Keratinocyte (primary cell): ENCODE results near the gene NAPG. TPM values are rescaled to one million over a fixed set of nuclear protein-coding genes. Genes with fewer than 3 reads are reported as not detected.
"Not testable (repeated sequence)": the region's sequence is repeated elsewhere in the genome, so short reads cannot be mapped to it uniquely, and the experiment has no call there.

Source experiments
- DNase-seq: peaks from one replicate; pipeline ENCODE4 v3.0.0-alpha.2; 2011; ENCODE audit warnings: low read depth, missing footprints, low spot score
- FAIRE-seq: peaks from 2 replicates; lab custom pipeline; 2011; peaks lifted over from hg19 to GRCh38; lab: Jason Lieb, UNC
- H2AFZ ChIP-seq: 2 replicates; pipeline ENCODE4 v1.6.0; 2012; ENCODE audit warnings: low read length, control low read depth, inconsistent platforms; ENCODE audit not compliant: control insufficient read depth
- H3K27ac ChIP-seq: 2 replicates; pipeline ENCODE4 v1.5.1; 2011; ENCODE audit warnings: low read length; ENCODE audit not compliant: control insufficient read depth, insufficient read depth
- H3K27me3 ChIP-seq: 3 replicates; pipeline ENCODE4 v1.6.0; 2011; ENCODE audit warnings: low read length; ENCODE audit not compliant: control insufficient read depth, insufficient read depth; ENCODE audit errors: extremely low read depth
- H3K36me3 ChIP-seq, 2 experiments: 2 replicates in 1 of 2; 3 replicates in 1 of 2; pipeline ENCODE4 v1.5.1; 2011; ENCODE audit warnings: low read length in 2 of 2, mild to moderate bottlenecking in 1 of 2; ENCODE audit not compliant: control insufficient read depth in 2 of 2, insufficient read depth in 2 of 2; ENCODE audit errors: extremely low read depth in 1 of 2
- H3K4me1 ChIP-seq: 3 replicates; pipeline ENCODE4 v1.5.1; 2011; ENCODE audit warnings: low read length; ENCODE audit not compliant: control insufficient read depth, insufficient read depth; ENCODE audit errors: extremely low read depth
- H3K4me2 ChIP-seq: 3 replicates; pipeline ENCODE4 v1.6.0; 2011; ENCODE audit warnings: low read depth, low read length; ENCODE audit not compliant: control insufficient read depth, insufficient read depth; ENCODE audit errors: extremely low read depth
- H3K4me3 ChIP-seq, 3 experiments: fragments of 200-600 bp in 1 of 3; sonication (generic) in 1 of 3; 2 replicates in 2 of 3; 3 replicates in 1 of 3; pipeline ENCODE4 v1.5.1; 2011 to 2016; ENCODE audit warnings: low read length in 3 of 3, mild to moderate bottlenecking in 3 of 3, control low read depth in 2 of 3, inconsistent platforms in 1 of 3, low read depth in 1 of 3, mixed read lengths in 1 of 3, mixed run types in 1 of 3, moderate library complexity in 1 of 3; ENCODE audit not compliant: control insufficient read depth in 2 of 3, insufficient read depth in 2 of 3; ENCODE audit errors: extremely low read depth in 1 of 3
- H3K79me2 ChIP-seq: 2 replicates; pipeline ENCODE4 v1.6.0; 2012; ENCODE audit warnings: low read length; ENCODE audit not compliant: control insufficient read depth, insufficient read depth
- H3K9ac ChIP-seq: 3 replicates; pipeline ENCODE4 v1.6.0; 2011; ENCODE audit warnings: low read length; ENCODE audit not compliant: control insufficient read depth, insufficient read depth; ENCODE audit errors: extremely low read depth
- H3K9me1 ChIP-seq: 3 replicates; pipeline ENCODE4 v1.6.0; 2011; ENCODE audit warnings: low read length; ENCODE audit not compliant: control insufficient read depth, insufficient read depth; ENCODE audit errors: extremely low read depth
- H3K9me3 ChIP-seq: 2 replicates; pipeline ENCODE4 v1.5.1; 2012; ENCODE audit warnings: low read depth, low read length; ENCODE audit not compliant: control insufficient read depth
- H4K20me1 ChIP-seq: 3 replicates; pipeline ENCODE4 v1.6.0; 2011; ENCODE audit warnings: low read length; ENCODE audit not compliant: control insufficient read depth, insufficient read depth; ENCODE audit errors: extremely low read depth
- EZH2 ChIP-seq: IDR thresholded peaks from one replicate; pipeline ENCODE4 v1.6.1; 2012; ENCODE audit warnings: inconsistent platforms, mild to moderate bottlenecking, low read length, moderate library complexity
- dilution Hi-C: fragments of 300-500 bp; cut with MboI; formaldehyde crosslinking; loops from one replicate; pipeline ENCODE4 v1.7.0; 2020; ENCODE audit warnings: low sequenced_read_pairs; ENCODE audit not compliant: extremely low pct_ligation_motif_present
- polyA plus RNA-seq, 5 experiments: library from polyadenylated mRNA; depleted of rRNA in 3 of 5; stranded (reverse) in 3 of 5; stranded (forward) in 1 of 5; unstranded in 1 of 5; fragments of >200 nt; gene quantifications; 1 replicate in 1 of 5; 2 replicates in 3 of 5; 3 replicates in 1 of 5; pipeline versions ENCODE4 v1.2.1 to v1.2.3, GENCODE V29; 2011 to 2012; ENCODE audit warnings: missing spikeins in 2 of 5, low read depth in 1 of 5, low replicate concordance in 1 of 5
- TF ChIP-seq, protein P1 (sequence below), 3 experiments: IDR thresholded peaks in 1 of 3; conservative IDR thresholded peaks in 1 of 3; optimal IDR thresholded peaks in 1 of 3; 2 replicates in 2 of 3; 3 replicates in 1 of 3; pipeline versions ENCODE3 to v1.5.1; 2011; ENCODE audit warnings: low read length in 3 of 3, mild to moderate bottlenecking in 3 of 3, moderate library complexity in 2 of 3, control low read depth in 1 of 3, inconsistent platforms in 1 of 3; ENCODE audit not compliant: insufficient read depth in 2 of 3; ENCODE audit errors: extremely low read depth in 1 of 3

The NAPG gene
- polyA plus RNA-seq, 1 donor (not counting 4 experiments of a cell fraction or from before 2014, with no cell fraction given) = 30.8 TPM

DNA sequence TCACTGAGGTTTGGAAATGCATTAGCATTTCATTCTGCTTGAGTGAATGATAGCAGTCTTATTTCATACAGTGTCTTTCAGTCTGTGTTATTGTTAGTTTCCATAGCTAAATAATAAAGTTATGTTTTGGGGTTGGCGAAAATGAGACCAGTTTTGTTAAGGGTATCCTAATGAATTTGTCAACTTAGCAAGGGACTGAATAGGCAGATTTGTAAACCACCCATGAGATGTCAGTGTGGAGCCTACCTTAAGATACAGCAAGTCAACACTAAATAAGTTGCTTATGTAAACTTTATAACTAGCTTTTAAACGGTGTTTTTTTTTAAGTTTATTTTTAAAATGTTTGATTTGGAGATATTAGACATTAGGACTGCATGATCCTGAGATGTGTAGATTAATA is 11.9 kb downstream of the NAPG start:
- H3K27ac ChIP-seq = no peak overlapping the region
- H3K4me2 ChIP-seq = no peak overlapping the region
- H3K9me1 ChIP-seq = no peaks in the 10 kb centered on the region
- H4K20me1 ChIP-seq = no peaks in the 10 kb centered on the region
- no peak overlapping the region for H3K4me3 ChIP-seq
- H2AFZ ChIP-seq = no peak overlapping the region
- no peaks in the 10 kb centered on the region for H3K4me1 ChIP-seq
- DNase-seq (no peak), FAIRE-seq (no peak)
- TF ChIP-seq, protein P1, sequence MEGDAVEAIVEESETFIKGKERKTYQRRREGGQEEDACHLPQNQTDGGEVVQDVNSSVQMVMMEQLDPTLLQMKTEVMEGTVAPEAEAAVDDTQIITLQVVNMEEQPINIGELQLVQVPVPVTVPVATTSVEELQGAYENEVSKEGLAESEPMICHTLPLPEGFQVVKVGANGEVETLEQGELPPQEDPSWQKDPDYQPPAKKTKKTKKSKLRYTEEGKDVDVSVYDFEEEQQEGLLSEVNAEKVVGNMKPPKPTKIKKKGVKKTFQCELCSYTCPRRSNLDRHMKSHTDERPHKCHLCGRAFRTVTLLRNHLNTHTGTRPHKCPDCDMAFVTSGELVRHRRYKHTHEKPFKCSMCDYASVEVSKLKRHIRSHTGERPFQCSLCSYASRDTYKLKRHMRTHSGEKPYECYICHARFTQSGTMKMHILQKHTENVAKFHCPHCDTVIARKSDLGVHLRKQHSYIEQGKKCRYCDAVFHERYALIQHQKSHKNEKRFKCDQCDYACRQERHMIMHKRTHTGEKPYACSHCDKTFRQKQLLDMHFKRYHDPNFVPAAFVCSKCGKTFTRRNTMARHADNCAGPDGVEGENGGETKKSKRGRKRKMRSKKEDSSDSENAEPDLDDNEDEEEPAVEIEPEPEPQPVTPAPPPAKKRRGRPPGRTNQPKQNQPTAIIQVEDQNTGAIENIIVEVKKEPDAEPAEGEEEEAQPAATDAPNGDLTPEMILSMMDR (optimal IDR thresholded peaks at IDR 0.05 in 1 of 3, IDR thresholded peaks at IDR 0.05 in 1 of 3, conservative IDR thresholded peaks at IDR 0.05 in 1 of 3; ENCODE audit: extremely low read depth in 1 of 3, insufficient read depth in 2 of 3, low read length in 3 of 3) = no peak
- no peak for TF ChIP-seq EZH2
- H3K79me2 ChIP-seq = peaks cover 17% of the 10 kb centered on the region
- no peaks in the 10 kb centered on the region for H3K27me3 ChIP-seq
- dilution Hi-C loops = no loop called here
- H3K9me3 ChIP-seq = no peaks in the 10 kb centered on the region
- H3K36me3 ChIP-seq = peaks cover 15% of the 10 kb centered on the region in 2 experiments
- H3K9ac ChIP-seq = no peak overlapping the region

DNA sequence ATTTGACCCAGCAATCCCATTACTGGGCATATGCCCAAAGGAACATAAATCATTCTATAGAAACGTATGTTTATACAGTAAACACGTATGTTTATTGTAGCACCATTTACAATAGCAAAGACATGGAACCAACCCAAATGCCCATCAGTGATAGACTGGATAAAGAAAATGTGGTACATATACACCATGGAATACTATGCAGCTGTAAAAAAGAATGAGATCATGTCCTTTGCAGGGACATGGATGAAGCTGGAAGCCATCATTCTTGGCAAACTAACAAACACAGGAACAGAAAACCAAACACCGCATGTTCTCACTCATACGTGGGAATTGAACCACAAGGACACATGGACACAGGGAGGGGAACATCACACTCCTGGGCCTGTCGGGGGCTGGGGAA is 13.3 kb downstream of the NAPG start:
- FAIRE-seq, H3K9ac ChIP-seq, H3K27ac ChIP-seq, H3K9me1 ChIP-seq, H3K4me1 ChIP-seq, H3K9me3 ChIP-seq, H2AFZ ChIP-seq, H4K20me1 ChIP-seq, H3K4me2 ChIP-seq, DNase-seq, H3K4me3 ChIP-seq, H3K27me3 ChIP-seq, dilution Hi-C loops: not testable (repeated sequence)
- Histone ChIP-seq H3K36me3 (peaks cover 15 to 16% of the 10 kb centered on the region in 2 experiments), H3K79me2 (peaks cover 14% of the 10 kb centered on the region)

DNA sequence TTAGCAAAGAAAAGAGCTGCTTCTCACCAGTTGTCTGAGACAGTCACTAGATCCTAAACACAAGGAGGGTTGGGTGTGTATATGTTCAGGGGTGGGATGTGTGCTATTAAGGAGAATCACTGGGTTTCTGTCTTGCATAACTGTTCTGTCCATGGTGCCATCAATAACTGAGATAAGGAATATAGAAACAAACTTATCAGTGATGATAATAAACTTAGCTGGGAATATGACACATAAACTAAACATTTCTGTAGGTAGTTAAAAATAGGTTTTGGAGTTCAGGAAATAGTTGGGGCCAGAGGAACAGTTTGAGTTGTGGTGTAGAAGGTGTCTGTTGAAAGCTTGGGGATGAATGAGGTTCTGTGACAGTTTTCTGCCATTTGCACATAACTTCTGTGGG is 17.4 kb downstream of the NAPG start:
- Histone ChIP-seq H3K4me3 (no peak overlapping the region), H4K20me1 (no peaks in the 10 kb centered on the region), H3K4me1 (no peaks in the 10 kb centered on the region), H3K27ac (no peak overlapping the region), H3K4me2 (no peak overlapping the region), H3K36me3 (peaks cover 33 to 39% of the 10 kb centered on the region in 2 experiments), H3K9me1 (no peaks in the 10 kb centered on the region), H3K9ac (no peak overlapping the region), H3K79me2 (peaks cover 6% of the 10 kb centered on the region), H3K9me3 (no peaks in the 10 kb centered on the region), H3K27me3 (no peaks in the 10 kb centered on the region), H2AFZ (no peak overlapping the region)
- DNase-seq = no peak
- peak; percentile 20 for FAIRE-seq
- TF ChIP-seq EZH2 = no peak
- TF ChIP-seq, protein P1 (optimal IDR thresholded peaks at IDR 0.05 in 1 of 3, IDR thresholded peaks at IDR 0.05 in 1 of 3, conservative IDR thresholded peaks at IDR 0.05 in 1 of 3; ENCODE audit: extremely low read depth in 1 of 3, insufficient read depth in 2 of 3, low read length in 3 of 3) = no peak
- dilution Hi-C loops = no loop called here
